ENCODE results near the gene LHFPL6. TPM values are rescaled to one million over a fixed set of nuclear protein-coding genes. Genes with fewer than 3 reads are reported as not detected.

Gene LHFPL6
- total and polyA plus RNA-seq, 2 experiments from 2014 or later = 12.1 to 14.1 TPM

DNA sequence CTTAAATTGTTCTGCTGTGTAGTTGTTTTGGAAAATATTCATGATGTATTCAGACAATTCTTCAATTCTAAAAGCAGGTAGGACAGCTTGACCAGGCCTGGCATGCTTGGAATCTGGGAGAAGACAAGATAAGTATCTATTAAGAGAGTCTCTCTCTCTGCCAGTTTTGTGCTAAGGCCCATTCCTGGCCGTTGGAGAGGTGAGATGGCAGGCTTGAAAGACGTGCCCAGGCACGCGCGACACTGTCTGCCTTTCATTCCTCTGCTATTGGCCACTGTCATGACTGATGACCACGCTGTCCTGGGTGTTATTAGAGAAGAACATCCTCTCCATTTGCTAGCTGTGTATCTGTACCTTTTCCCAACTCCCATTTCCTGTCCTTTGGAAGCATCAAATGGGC, 90.3 kb downstream of the LHFPL6 start:
- H2AFZ ChIP-seq = no peak overlapping the region
- WGBS (ENCODE audit: low lambda C conversion rate, missing lambda C conversion rate) = 82% methylated on average over 6 of the region's 6 CpGs

DNA sequence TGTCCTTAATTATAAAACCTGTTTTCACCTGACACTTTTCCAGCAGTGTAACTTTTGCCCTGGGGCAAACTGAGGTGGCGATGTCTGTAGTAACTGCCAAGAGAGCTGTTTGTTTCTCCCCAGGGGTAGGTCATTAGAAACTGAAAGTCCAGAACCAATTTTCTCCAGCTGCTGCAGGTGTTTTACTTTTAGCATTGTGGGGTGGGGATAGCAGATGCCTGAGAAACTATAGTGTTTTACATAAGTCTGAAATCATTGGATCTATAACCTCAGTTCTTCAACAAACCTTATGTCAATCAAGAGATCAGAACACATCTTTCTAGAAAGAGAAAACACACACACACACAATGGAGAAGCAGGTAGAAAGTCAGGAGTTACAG, 92.7 kb downstream of the LHFPL6 start:
- Histone ChIP-seq H3K27me3 (no peaks in the 10 kb centered on the region), H3K4me2 (no peak overlapping the region), H3K9me3 (ENCODE audit: low read depth) (no peaks in the 10 kb centered on the region), H3K79me2 (no peaks in the 10 kb centered on the region), H2AFZ (no peak overlapping the region), H3K4me1 (ENCODE audit: insufficient read depth) (no peaks in the 10 kb centered on the region), H4K20me1 (ENCODE audit: insufficient read depth, poor library complexity, severe bottlenecking) (no peaks in the 10 kb centered on the region), H3K36me3 (replicated peaks; ENCODE audit: insufficient read depth, low read depth) (no peaks in the 10 kb centered on the region), H3K4me3 (no peak overlapping the region), H3K9me2 (replicated peaks; ENCODE audit: insufficient read depth) (no peaks in the 10 kb centered on the region), H3K27ac (no peak overlapping the region)
- TF ChIP-seq, protein P1, sequence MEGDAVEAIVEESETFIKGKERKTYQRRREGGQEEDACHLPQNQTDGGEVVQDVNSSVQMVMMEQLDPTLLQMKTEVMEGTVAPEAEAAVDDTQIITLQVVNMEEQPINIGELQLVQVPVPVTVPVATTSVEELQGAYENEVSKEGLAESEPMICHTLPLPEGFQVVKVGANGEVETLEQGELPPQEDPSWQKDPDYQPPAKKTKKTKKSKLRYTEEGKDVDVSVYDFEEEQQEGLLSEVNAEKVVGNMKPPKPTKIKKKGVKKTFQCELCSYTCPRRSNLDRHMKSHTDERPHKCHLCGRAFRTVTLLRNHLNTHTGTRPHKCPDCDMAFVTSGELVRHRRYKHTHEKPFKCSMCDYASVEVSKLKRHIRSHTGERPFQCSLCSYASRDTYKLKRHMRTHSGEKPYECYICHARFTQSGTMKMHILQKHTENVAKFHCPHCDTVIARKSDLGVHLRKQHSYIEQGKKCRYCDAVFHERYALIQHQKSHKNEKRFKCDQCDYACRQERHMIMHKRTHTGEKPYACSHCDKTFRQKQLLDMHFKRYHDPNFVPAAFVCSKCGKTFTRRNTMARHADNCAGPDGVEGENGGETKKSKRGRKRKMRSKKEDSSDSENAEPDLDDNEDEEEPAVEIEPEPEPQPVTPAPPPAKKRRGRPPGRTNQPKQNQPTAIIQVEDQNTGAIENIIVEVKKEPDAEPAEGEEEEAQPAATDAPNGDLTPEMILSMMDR (IDR thresholded peaks at IDR 0.05; ENCODE audit: poor library complexity) = no peak
- TF ChIP-seq EZH2 (IDR thresholded peaks at IDR 0.05; ENCODE audit: borderline replicate concordance) = no peak
- no peak for TF ChIP-seq EZH2phosphoT487 (IDR thresholded peaks at IDR 0.05; ENCODE audit: low read depth, severe bottlenecking, unreplicated experiment)
- DNase-seq (ENCODE audit: low spot score) = no peak
- WGBS (ENCODE audit: low lambda C conversion rate, missing lambda C conversion rate) = 35% methylated on average over 1 of the region's 1 CpG

More for the DNA sequence above, 90.3 kb downstream of the LHFPL6 start:
- no peak for TF ChIP-seq EZH2 (IDR thresholded peaks at IDR 0.05; ENCODE audit: borderline replicate concordance)
- TF ChIP-seq EZH2phosphoT487 (IDR thresholded peaks at IDR 0.05; ENCODE audit: low read depth, severe bottlenecking, unreplicated experiment) = no peak
- TF ChIP-seq, protein P1 (IDR thresholded peaks at IDR 0.05; ENCODE audit: poor library complexity) = no peak
- DNase-seq (ENCODE audit: low spot score) = no peak
- no peaks in the 10 kb centered on the region for H3K79me2 ChIP-seq
- no peaks in the 10 kb centered on the region for H3K36me3 ChIP-seq (replicated peaks; ENCODE audit: insufficient read depth, low read depth)
- H4K20me1 ChIP-seq (ENCODE audit: insufficient read depth, poor library complexity, severe bottlenecking) = no peaks in the 10 kb centered on the region
- no peaks in the 10 kb centered on the region for H3K9me3 ChIP-seq (ENCODE audit: low read depth)
- H3K27ac ChIP-seq = no peak overlapping the region
- no peak overlapping the region for H3K4me2 ChIP-seq
- H3K9me2 ChIP-seq (replicated peaks; ENCODE audit: insufficient read depth) = no peaks in the 10 kb centered on the region
- no peaks in the 10 kb centered on the region for H3K27me3 ChIP-seq
- no peaks in the 10 kb centered on the region for H3K4me1 ChIP-seq (ENCODE audit: insufficient read depth)
- H3K4me3 ChIP-seq = no peak overlapping the region

GRCh38 chr13:39509616-39510315, 93.2 kb downstream of the LHFPL6 start:
- H3K4me2 ChIP-seq = no peak overlapping the region
- TF ChIP-seq EZH2 (IDR thresholded peaks at IDR 0.05; ENCODE audit: borderline replicate concordance) = no peak
- TF ChIP-seq EZH2phosphoT487 (IDR thresholded peaks at IDR 0.05; ENCODE audit: low read depth, severe bottlenecking, unreplicated experiment) = no peak
- TF ChIP-seq, protein P1 (IDR thresholded peaks at IDR 0.05; ENCODE audit: poor library complexity) = no peak

More at GRCh38 chr13:39509616-39510315, 93.2 kb downstream of the LHFPL6 start:
- 38% methylated on average over 5 of the region's 5 CpGs for WGBS (ENCODE audit: low lambda C conversion rate, missing lambda C conversion rate)
- no peak for DNase-seq (ENCODE audit: low spot score)
- no peaks in the 10 kb centered on the region for H3K9me3 ChIP-seq (ENCODE audit: low read depth)
- no peaks in the 10 kb centered on the region for H3K9me2 ChIP-seq (replicated peaks; ENCODE audit: insufficient read depth)
- no peak overlapping the region for H3K4me3 ChIP-seq
- no peaks in the 10 kb centered on the region for H3K36me3 ChIP-seq (replicated peaks; ENCODE audit: insufficient read depth, low read depth)
- H2AFZ ChIP-seq = no peak overlapping the region
- H3K4me1 ChIP-seq (ENCODE audit: insufficient read depth) = no peaks in the 10 kb centered on the region
- no peaks in the 10 kb centered on the region for H4K20me1 ChIP-seq (ENCODE audit: insufficient read depth, poor library complexity, severe bottlenecking)
- H3K27ac ChIP-seq = no peak overlapping the region
- H3K27me3 ChIP-seq = no peaks in the 10 kb centered on the region
- no peaks in the 10 kb centered on the region for H3K79me2 ChIP-seq

All from hepatocyte (in vitro differentiated cells).